PFSK-1 (cell line): Measurements from ENCODE around the gene TLR5.

ENCODE experiments used
- REST ChIP-seq, 2 experiments: IDR thresholded peaks; 2 replicates each; pipeline versions ENCODE4 v1.6.1 to v1.8.0; 2011 to 2012; ENCODE audit warnings: low read depth in 2 of 2, low read length in 2 of 2, control low read depth in 1 of 2, inconsistent platforms in 1 of 2, mild to moderate bottlenecking in 1 of 2, moderate library complexity in 1 of 2; ENCODE audit not compliant: insufficient read depth in 1 of 2
- SIN3A ChIP-seq: IDR thresholded peaks from 2 replicates; pipeline ENCODE4 v1.6.1; 2012; ENCODE audit warnings: mild to moderate bottlenecking, low read length, moderate library complexity, borderline replicate concordance; ENCODE audit not compliant: insufficient read depth

DNA sequence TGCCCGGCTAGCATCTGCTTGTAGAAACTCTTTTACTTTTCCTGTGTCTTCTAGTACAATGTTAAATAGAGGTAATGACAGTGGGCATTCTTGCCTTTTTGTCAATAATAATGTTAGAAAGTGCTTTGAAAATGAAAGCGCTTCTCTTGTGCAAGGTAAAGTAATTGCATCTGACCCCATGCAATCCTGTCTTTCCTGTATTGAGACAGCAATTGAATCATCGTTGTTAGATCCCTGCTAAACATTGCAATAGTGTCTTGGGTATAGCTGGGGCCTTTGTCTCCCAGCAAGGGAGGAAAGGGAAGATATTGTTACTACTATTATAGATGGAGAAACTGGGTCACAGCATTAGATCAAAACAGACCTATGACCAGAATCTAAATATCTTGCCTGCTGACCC lies 80.9 kb downstream of the TLR5 start:
- TF ChIP-seq SIN3A = no peak
- no peak for TF ChIP-seq REST (IDR thresholded peaks at IDR 0.05; ENCODE audit: insufficient read depth in 1 of 2, low read depth in 2 of 2, low read length in 2 of 2)
